SK-N-SH (cell line): Measurements from ENCODE around the gene NOD1. TPM values are rescaled to one million over a fixed set of nuclear protein-coding genes. Genes with fewer than 3 reads are reported as not detected.
A peak's percentile ranks its signal among the peaks of the same experiment; 100 is the strongest.

Experiments
- CTCF ChIA-PET: fragments of 300-600, 350-600 bp; formaldehyde crosslinking; extraction: SDS; loops from one replicate; lab custom pipeline; 2021; lab: Yijun Ruan, JAX
- POLR2A ChIA-PET: fragments of 350-600 bp; sonication (Branson Sonifier 250); formaldehyde crosslinking; extraction: SDS; loops from one replicate; lab custom pipeline; 2020; ENCODE audit warnings: antibody characterized with exemption, inconsistent platforms; lab: Yijun Ruan, JAX
- DNase-seq: peaks from one replicate; pipeline ENCODE4 v3.0.0; 2012
- H2AFZ ChIP-seq: fragments of 200-600 bp; sonication (generic); 2 replicates; pipeline ENCODE4 v1.8.1; 2016; ENCODE audit warnings: antibody characterized with exemption, mild to moderate bottlenecking, low read depth
- H3F3A ChIP-seq: fragments of 200-600 bp; sonication (generic); replicated peaks from 2 replicates; pipeline ENCODE3; 2016; ENCODE audit warnings: antibody characterized with exemption, mild to moderate bottlenecking; ENCODE audit not compliant: insufficient read depth
- H3K27ac ChIP-seq, 2 experiments: fragments of 200-500 bp in 1 of 2; fragments of 200-600 bp in 1 of 2; sonication (Bioruptor generic) in 1 of 2; sonication (generic), shearing (Covaris generic) in 1 of 2; 2 replicates each; pipeline versions ENCODE4 v1.5.1 to v1.6.1; 2014 to 2016; ENCODE audit warnings: low read depth in 2 of 2, inconsistent platforms in 1 of 2, low read length in 1 of 2, mild to moderate bottlenecking in 1 of 2, mixed read lengths in 1 of 2
- H3K27me3 ChIP-seq: fragments of 200-600 bp; sonication (generic), shearing (Covaris generic); 2 replicates; pipeline ENCODE4 v1.6.1; 2016; ENCODE audit warnings: mixed run types; ENCODE audit not compliant: insufficient read depth
- H3K36me3 ChIP-seq, 2 experiments: fragments of 200-500 bp in 1 of 2; fragments of 200-600 bp in 1 of 2; sonication (Bioruptor generic) in 1 of 2; sonication (generic) in 1 of 2; replicated peaks in 1 of 2; 2 replicates each; pipeline versions ENCODE3 to v1.5.1; 2014 to 2016; ENCODE audit warnings: low read length in 1 of 2, mild to moderate bottlenecking in 1 of 2; ENCODE audit not compliant: insufficient read depth in 2 of 2, control insufficient read depth in 1 of 2
- H3K4me1 ChIP-seq, 2 experiments: fragments of 200-500 bp in 1 of 2; fragments of 200-600 bp in 1 of 2; sonication (Bioruptor generic) in 1 of 2; sonication (generic), shearing (Covaris generic) in 1 of 2; 2 replicates each; pipeline versions ENCODE4 v1.5.1 to v1.6.1; 2014 to 2016; ENCODE audit warnings: low read depth in 1 of 2, low read length in 1 of 2, mixed run types in 1 of 2; ENCODE audit not compliant: insufficient read depth in 2 of 2, control insufficient read depth in 1 of 2
- H3K4me2 ChIP-seq: fragments of 200-600 bp; sonication (generic), shearing (Covaris generic); 2 replicates; pipeline ENCODE4 v1.6.1; 2017; ENCODE audit warnings: mixed run types
- H3K4me3 ChIP-seq, 2 experiments: fragments of 200-500 bp in 1 of 2; fragments of 200-600 bp in 1 of 2; sonication (Bioruptor generic) in 1 of 2; sonication (generic), shearing (Covaris generic) in 1 of 2; 2 replicates each; pipeline versions ENCODE4 v1.5.1 to v1.8.1; 2014 to 2016; ENCODE audit warnings: low read depth in 2 of 2, inconsistent platforms in 1 of 2, low read length in 1 of 2, mild to moderate bottlenecking in 1 of 2, mixed read lengths in 1 of 2, moderate library complexity in 1 of 2
- H3K79me2 ChIP-seq: fragments of 200-600 bp; sonication (generic); 2 replicates; pipeline ENCODE4 v1.8.1; 2017; ENCODE audit warnings: mild to moderate bottlenecking; ENCODE audit not compliant: insufficient read depth
- H3K9ac ChIP-seq: fragments of 200-600 bp; sonication (generic); 2 replicates; pipeline ENCODE4 v1.6.1; 2017; ENCODE audit warnings: mixed run types
- H3K9me2 ChIP-seq: fragments of 200-600 bp; sonication (generic); 2 replicates; pipeline ENCODE4 v1.6.1; 2017; ENCODE audit warnings: mixed run types
- H3K9me3 ChIP-seq: fragments of 200-600 bp; sonication (generic); 2 replicates; pipeline ENCODE4 v1.6.1; 2017; ENCODE audit warnings: mixed run types, mild to moderate bottlenecking, moderate library complexity
- H4K20me1 ChIP-seq: fragments of 200-600 bp; sonication (generic); 2 replicates; pipeline ENCODE4 v1.6.1; 2017; ENCODE audit warnings: mild to moderate bottlenecking, mixed run types; ENCODE audit not compliant: insufficient read depth
- CTCF ChIP-seq: fragments of 200-600 bp; sonication (generic); IDR thresholded peaks from 2 replicates; pipeline ENCODE4 v1.6.1; 2017; ENCODE audit warnings: antibody characterized with exemption, mild to moderate bottlenecking, moderate library complexity
- ELF1 ChIP-seq: IDR thresholded peaks from 2 replicates; pipeline ENCODE4 v1.4.0; 2012
- EZH2phosphoT487 ChIP-seq: fragments of 200-600 bp; sonication (generic); IDR thresholded peaks from 2 replicates; pipeline ENCODE4 v1.6.1; 2017; ENCODE audit warnings: low read depth, mixed run types, mild to moderate bottlenecking, antibody characterized with exemption, moderate library complexity, borderline replicate concordance
- FOXM1 ChIP-seq: IDR thresholded peaks from 2 replicates; pipeline ENCODE4 v1.4.0; 2012; ENCODE audit warnings: low read depth, mild to moderate bottlenecking
- GABPA ChIP-seq: IDR thresholded peaks from 2 replicates; pipeline ENCODE4 v1.4.0; 2012; ENCODE audit warnings: low read depth, mild to moderate bottlenecking
- MAX ChIP-seq: IDR thresholded peaks from 2 replicates; pipeline ENCODE4 v1.4.0; 2012; ENCODE audit warnings: low read depth
- MEF2A ChIP-seq: IDR thresholded peaks from 2 replicates; pipeline ENCODE4 v1.4.0; 2012; ENCODE audit warnings: low read depth, borderline replicate concordance
- MXI1 ChIP-seq: IDR thresholded peaks from 2 replicates; pipeline ENCODE4 v1.6.1; 2012; ENCODE audit warnings: mild to moderate bottlenecking, low read depth, low read length, improper control_type of control experiment
- RCOR1 ChIP-seq: fragments of 150-350 bp; IDR thresholded peaks from 2 replicates; pipeline ENCODE4 v1.6.1; 2017; ENCODE audit warnings: antibody characterized with exemption, low read length
- REST ChIP-seq: IDR thresholded peaks from 2 replicates; pipeline ENCODE4 v1.6.1; 2012; ENCODE audit warnings: mild to moderate bottlenecking, low read depth, low read length, moderate library complexity
- SIN3A ChIP-seq: IDR thresholded peaks from 2 replicates; pipeline ENCODE4 v1.6.1; 2012; ENCODE audit warnings: low read depth, mild to moderate bottlenecking, low read length, moderate library complexity, borderline replicate concordance
- SMC3 ChIP-seq: IDR thresholded peaks from 2 replicates; pipeline ENCODE4 v1.6.1; 2012; ENCODE audit warnings: low read depth, low read length, improper control_type of control experiment
- TCF12 ChIP-seq: IDR thresholded peaks from 2 replicates; pipeline ENCODE4 v1.4.0; 2012
- USF2 ChIP-seq: fragments of 150-350 bp; IDR thresholded peaks from 2 replicates; pipeline ENCODE4 v1.6.1; 2017; ENCODE audit warnings: antibody characterized with exemption, low read length, low read depth, borderline replicate concordance
- WGBS: methylation state at CpG from one replicate; pipeline ENCODE4 v1.1.6; 2017; ENCODE audit warnings: low lambda C conversion rate; 5-methylcytosine and 5-hydroxymethylcytosine counted together
- polyA plus RNA-seq, 3 experiments: library from polyadenylated mRNA; depleted of rRNA; stranded (reverse); fragments of >200 nt; gene quantifications; 2 replicates each; pipeline ENCODE4 v1.2.3, GENCODE V29; 2012

The NOD1 gene
- polyA plus RNA-seq, 1 of the 3 experiments (the other 2 are of a cell fraction), result 5.5 TPM

- Histone ChIP-seq H3K4me3 (no peak overlapping the region), H3K9ac (no peak overlapping the region), H2AFZ (no peak overlapping the region), H3K4me2 (no peak overlapping the region), H3K27ac (no peak overlapping the region), H3K27me3 (no peaks in the 10 kb centered on the region), H4K20me1 (no peaks in the 10 kb centered on the region), H3K79me2 (no peaks in the 10 kb centered on the region), H3K36me3 (peaks cover 19 to 49% of the 10 kb centered on the region in 2 experiments), H3K4me1 (no peaks in the 10 kb centered on the region; a peak in 1 of 4 replicates), H3K9me2 (no peaks in the 10 kb centered on the region), H3F3A (peaks cover 5% of the 10 kb centered on the region), H3K9me3 (no peaks in the 10 kb centered on the region)
- ChIA-PET CTCF (interaction anchor here (1.1 kb wide), 1 partner anchor 8 kb away, joined by 3 read pairs; no protein-coding TSS in a partner anchor), POLR2A (no interaction called here)
- 96% methylated on average over 6 of the region's 6 CpGs for WGBS
- peak; percentile 15 for DNase-seq
- TF ChIP-seq GABPA (no peak), FOXM1 (no peak), MEF2A (no peak), EZH2phosphoT487 (no peak), ELF1 (no peak), TCF12 (no peak), MAX (no peak), REST (no peak), RCOR1 (no peak), USF2 (no peak), SMC3 (no peak), MXI1 (no peak), SIN3A (no peak), CTCF (no peak)
Observed at GRCh38 chr7:30427296-30428070, 51.1 kb downstream of the NOD1 start.
